ENCODE measurements around the gene PPP3CA. TPM values are rescaled to one million over a fixed set of nuclear protein-coding genes. Genes with fewer than 3 reads are reported as not detected.

PPP3CA gene
- total RNA-seq, 2 experiments from 2014 or later: 12.9 to 13.8 TPM

GRCh38 chr4:101152521-101152920 lies 194.8 kb downstream of the PPP3CA start:
- no peaks in the 10 kb centered on the region for H3K9me3 Mint-ChIP-seq
- intact Hi-C loops (cut with DNase I, micrococcal nuclease): no loop called here

DNA sequence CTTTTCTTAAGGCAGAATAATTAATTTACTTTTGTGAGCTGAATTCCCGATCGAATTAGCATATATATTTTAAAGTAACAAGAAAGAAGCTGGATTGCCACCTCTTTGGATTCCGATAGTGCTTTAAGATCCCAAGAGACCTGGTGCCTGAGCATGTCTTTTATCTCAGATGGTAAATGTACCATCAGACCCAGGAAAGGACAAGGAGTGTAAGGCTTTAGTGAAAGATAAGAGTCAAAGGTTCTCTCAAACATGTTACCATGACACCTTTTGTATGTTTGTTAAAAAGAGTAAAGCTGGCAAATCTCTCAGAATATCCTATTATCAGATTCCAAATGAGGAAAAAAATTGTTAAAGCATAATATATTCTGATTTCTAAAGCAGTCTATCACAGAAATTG lies 198.8 kb downstream of the PPP3CA start:
- intact Hi-C loops (cut with DNase I, micrococcal nuclease): no loop called here
- no peaks in the 10 kb centered on the region for H3K9me3 Mint-ChIP-seq
- no peak overlapping the region for H3K27ac Mint-ChIP-seq
- Histone ChIP-seq H3K4me1 (ENCODE audit: insufficient read depth, low read length) (no peaks in the 10 kb centered on the region), H3K27me3 (ENCODE audit: control insufficient read depth in 1 of 2, insufficient read depth in 2 of 2, low read length in 2 of 2) (no peaks in the 10 kb centered on the region), H3K27ac (ENCODE audit: low read depth in 1 of 2, low read length in 2 of 2) (no peak overlapping the region), H3K4me3 (ENCODE audit: low read length) (no peak overlapping the region), H3K36me3 (ENCODE audit: insufficient read depth, low read length) (no peaks in the 10 kb centered on the region), H3K9me3 (ENCODE audit: control insufficient read depth in 1 of 2, insufficient read depth in 1 of 2, low read length in 2 of 2) (no peaks in the 10 kb centered on the region)
- DNase-seq: no peak
- H3K4me3 Mint-ChIP-seq: no peak overlapping the region
- TF ChIP-seq, protein P1, sequence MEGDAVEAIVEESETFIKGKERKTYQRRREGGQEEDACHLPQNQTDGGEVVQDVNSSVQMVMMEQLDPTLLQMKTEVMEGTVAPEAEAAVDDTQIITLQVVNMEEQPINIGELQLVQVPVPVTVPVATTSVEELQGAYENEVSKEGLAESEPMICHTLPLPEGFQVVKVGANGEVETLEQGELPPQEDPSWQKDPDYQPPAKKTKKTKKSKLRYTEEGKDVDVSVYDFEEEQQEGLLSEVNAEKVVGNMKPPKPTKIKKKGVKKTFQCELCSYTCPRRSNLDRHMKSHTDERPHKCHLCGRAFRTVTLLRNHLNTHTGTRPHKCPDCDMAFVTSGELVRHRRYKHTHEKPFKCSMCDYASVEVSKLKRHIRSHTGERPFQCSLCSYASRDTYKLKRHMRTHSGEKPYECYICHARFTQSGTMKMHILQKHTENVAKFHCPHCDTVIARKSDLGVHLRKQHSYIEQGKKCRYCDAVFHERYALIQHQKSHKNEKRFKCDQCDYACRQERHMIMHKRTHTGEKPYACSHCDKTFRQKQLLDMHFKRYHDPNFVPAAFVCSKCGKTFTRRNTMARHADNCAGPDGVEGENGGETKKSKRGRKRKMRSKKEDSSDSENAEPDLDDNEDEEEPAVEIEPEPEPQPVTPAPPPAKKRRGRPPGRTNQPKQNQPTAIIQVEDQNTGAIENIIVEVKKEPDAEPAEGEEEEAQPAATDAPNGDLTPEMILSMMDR (IDR thresholded peaks at IDR 0.05): no peak
- H3K27me3 Mint-ChIP-seq: no peaks in the 10 kb centered on the region
- H3K4me1 Mint-ChIP-seq (ENCODE audit: low read depth): peaks cover 40% of the 10 kb centered on the region
- ATAC-seq (ENCODE audit: poor library complexity): no peak
- H3K36me3 Mint-ChIP-seq (ENCODE audit: low read depth): no peaks in the 10 kb centered on the region
- POLR2A ChIA-PET: no interaction called here
- CTCF ChIA-PET: interaction anchor here (1.5 kb wide), 1 partner anchor 83 kb away, joined by 3 read pairs; no protein-coding TSS in a partner anchor

More at GRCh38 chr4:101152521-101152920, 194.8 kb downstream of the PPP3CA start:
- H3K4me3 Mint-ChIP-seq: no peak overlapping the region
- Histone ChIP-seq H3K36me3 (ENCODE audit: insufficient read depth, low read length) (no peaks in the 10 kb centered on the region), H3K4me3 (ENCODE audit: low read length) (no peak overlapping the region), H3K9me3 (ENCODE audit: control insufficient read depth in 1 of 2, insufficient read depth in 1 of 2, low read length in 2 of 2) (no peaks in the 10 kb centered on the region), H3K27me3 (ENCODE audit: control insufficient read depth in 1 of 2, insufficient read depth in 2 of 2, low read length in 2 of 2) (no peaks in the 10 kb centered on the region), H3K4me1 (ENCODE audit: insufficient read depth, low read length) (no peaks in the 10 kb centered on the region), H3K27ac (ENCODE audit: low read depth in 1 of 2, low read length in 2 of 2) (no peak overlapping the region)
- TF ChIP-seq, protein P1 (IDR thresholded peaks at IDR 0.05): no peak
- H3K36me3 Mint-ChIP-seq (ENCODE audit: low read depth): no peaks in the 10 kb centered on the region
- H3K27ac Mint-ChIP-seq: no peak overlapping the region
- ATAC-seq (ENCODE audit: poor library complexity) (no peak), DNase-seq (no peak)
- ChIA-PET CTCF (no interaction called here), POLR2A (no interaction called here)
- no peaks in the 10 kb centered on the region for H3K27me3 Mint-ChIP-seq
- peaks cover 44% of the 10 kb centered on the region for H3K4me1 Mint-ChIP-seq (ENCODE audit: low read depth)

DNA sequence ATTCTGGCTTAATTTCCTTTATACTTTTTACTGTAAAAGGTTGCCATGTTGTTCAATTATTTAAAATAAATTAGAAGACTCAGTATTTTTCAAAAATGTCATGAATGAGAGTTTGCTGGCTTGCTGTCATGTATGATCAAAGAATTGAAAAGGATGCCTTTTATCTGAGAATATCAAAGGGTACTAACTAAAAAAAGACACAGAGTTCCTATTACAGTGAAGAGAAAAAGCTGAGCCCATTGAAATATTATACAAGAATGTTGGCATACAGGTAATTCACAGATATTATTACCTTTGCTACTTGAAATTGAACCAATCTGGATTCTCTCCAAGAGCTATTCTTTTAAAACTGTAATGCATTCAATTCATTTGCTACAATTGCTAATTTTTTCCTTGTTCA lies 200.0 kb downstream of the PPP3CA start:
- Histone ChIP-seq H3K4me1 (ENCODE audit: insufficient read depth, low read length) (no peaks in the 10 kb centered on the region), H3K27me3 (ENCODE audit: control insufficient read depth in 1 of 2, insufficient read depth in 2 of 2, low read length in 2 of 2) (no peaks in the 10 kb centered on the region), H3K4me3 (ENCODE audit: low read length) (no peak overlapping the region), H3K9me3 (ENCODE audit: control insufficient read depth in 1 of 2, insufficient read depth in 1 of 2, low read length in 2 of 2) (no peaks in the 10 kb centered on the region), H3K27ac (ENCODE audit: low read depth in 1 of 2, low read length in 2 of 2) (no peak overlapping the region), H3K36me3 (ENCODE audit: insufficient read depth, low read length) (no peaks in the 10 kb centered on the region)
- Mint-ChIP-seq H3K36me3 (ENCODE audit: low read depth) (no peaks in the 10 kb centered on the region), H3K9me3 (no peaks in the 10 kb centered on the region), H3K4me3 (no peak overlapping the region), H3K27ac (no peak overlapping the region), H3K4me1 (ENCODE audit: low read depth) (peaks cover 40% of the 10 kb centered on the region), H3K27me3 (no peaks in the 10 kb centered on the region)
- TF ChIP-seq, protein P1 (IDR thresholded peaks at IDR 0.05): no peak
- intact Hi-C loops (cut with DNase I, micrococcal nuclease): no loop called here
- POLR2A ChIA-PET: no interaction called here
- DNase-seq (no peak), ATAC-seq (ENCODE audit: poor library complexity) (no peak)
- CTCF ChIA-PET: interaction anchor here (1.5 kb wide), 1 partner anchor 82 kb away, joined by 3 read pairs; no protein-coding TSS in a partner anchor

Measured in CD4-positive, alpha-beta T cell (primary cell).